ENCODE measurements around the gene ENOX1.

The ENOX1 gene

DNA sequence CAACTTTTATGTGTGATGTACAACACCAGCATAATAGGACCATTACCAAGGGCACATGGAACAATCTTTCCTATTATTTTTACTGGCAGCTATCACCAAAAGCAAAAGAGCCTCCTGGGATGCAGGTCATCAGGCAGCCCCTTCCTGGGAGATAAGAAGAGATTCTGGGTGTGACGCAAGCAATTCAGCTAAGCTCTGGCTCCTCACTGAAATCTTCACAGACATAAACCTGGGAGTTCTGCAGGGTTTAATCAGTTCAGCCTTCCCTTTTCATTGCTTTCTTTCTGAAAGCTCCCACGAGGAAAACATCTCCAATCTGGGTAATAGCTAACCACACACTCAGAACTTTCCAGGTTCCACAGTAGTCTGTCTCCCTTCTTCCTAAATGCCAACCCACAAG is 341.1 kb downstream of the ENOX1 start:
- H4K20me1 ChIP-seq (ENCODE audit: insufficient read depth, low read length) = 0 out of 2 replicates have a peak, but pooled peaks cover 2% of the 10 kb centered on the region
- no peaks in the 10 kb centered on the region for H3K79me2 ChIP-seq (ENCODE audit: insufficient read depth, low read length)
- no peaks in the 10 kb centered on the region for H3K36me3 ChIP-seq (ENCODE audit: insufficient read depth, low read length)
- no peak overlapping the region for H2AFZ ChIP-seq (ENCODE audit: low read depth, low read length)
- no peak overlapping the region for H3K4me3 ChIP-seq (ENCODE audit: low read depth in 1 of 2, low read length in 2 of 2)
- no peak overlapping the region for H3K27ac ChIP-seq (ENCODE audit: low read length)
- no peak for DNase-seq
- no peak overlapping the region for H3K9ac ChIP-seq (ENCODE audit: low read depth, low read length)
- no peak for TF ChIP-seq EZH2 (IDR thresholded peaks at IDR 0.05; ENCODE audit: borderline replicate concordance, low read depth, low read length, severe bottlenecking)
- TF ChIP-seq, protein P1, sequence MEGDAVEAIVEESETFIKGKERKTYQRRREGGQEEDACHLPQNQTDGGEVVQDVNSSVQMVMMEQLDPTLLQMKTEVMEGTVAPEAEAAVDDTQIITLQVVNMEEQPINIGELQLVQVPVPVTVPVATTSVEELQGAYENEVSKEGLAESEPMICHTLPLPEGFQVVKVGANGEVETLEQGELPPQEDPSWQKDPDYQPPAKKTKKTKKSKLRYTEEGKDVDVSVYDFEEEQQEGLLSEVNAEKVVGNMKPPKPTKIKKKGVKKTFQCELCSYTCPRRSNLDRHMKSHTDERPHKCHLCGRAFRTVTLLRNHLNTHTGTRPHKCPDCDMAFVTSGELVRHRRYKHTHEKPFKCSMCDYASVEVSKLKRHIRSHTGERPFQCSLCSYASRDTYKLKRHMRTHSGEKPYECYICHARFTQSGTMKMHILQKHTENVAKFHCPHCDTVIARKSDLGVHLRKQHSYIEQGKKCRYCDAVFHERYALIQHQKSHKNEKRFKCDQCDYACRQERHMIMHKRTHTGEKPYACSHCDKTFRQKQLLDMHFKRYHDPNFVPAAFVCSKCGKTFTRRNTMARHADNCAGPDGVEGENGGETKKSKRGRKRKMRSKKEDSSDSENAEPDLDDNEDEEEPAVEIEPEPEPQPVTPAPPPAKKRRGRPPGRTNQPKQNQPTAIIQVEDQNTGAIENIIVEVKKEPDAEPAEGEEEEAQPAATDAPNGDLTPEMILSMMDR (IDR thresholded peaks at IDR 0.05; ENCODE audit: borderline replicate concordance, extremely low read depth, low read length, poor library complexity, severe bottlenecking) = no peak
- H3K27me3 ChIP-seq (ENCODE audit: insufficient read depth, low read length, poor library complexity) = peaks cover 9% of the 10 kb centered on the region
- no peaks in the 10 kb centered on the region for H3K9me3 ChIP-seq (ENCODE audit: insufficient read depth, low read length, severe bottlenecking)
- no peak overlapping the region for H3K4me2 ChIP-seq (ENCODE audit: insufficient read depth, low read length)
- no peaks in the 10 kb centered on the region for H3K4me1 ChIP-seq (ENCODE audit: insufficient read depth, low read length)
- no peak for ATAC-seq (ENCODE audit: insufficient read depth, low read depth)

DNA sequence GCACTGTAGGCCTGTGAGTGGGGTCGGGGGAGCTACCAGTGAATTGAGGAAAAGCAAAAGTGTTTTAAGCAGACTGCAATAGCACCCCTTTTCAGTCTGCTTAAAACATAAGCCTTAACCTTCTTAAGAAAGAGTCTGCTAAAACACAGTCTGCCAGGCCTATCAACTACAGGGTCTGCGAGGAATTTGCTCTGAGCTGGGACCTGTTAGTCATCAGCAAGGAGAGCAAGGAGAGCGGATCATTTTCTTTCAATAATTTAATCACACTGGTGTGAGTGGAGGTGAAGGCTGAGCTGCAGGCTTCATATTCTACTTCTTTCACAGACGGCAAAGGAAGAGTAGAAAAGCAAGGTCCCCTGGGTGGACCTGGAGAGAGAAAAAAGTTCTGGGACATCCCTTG is 342.7 kb downstream of the ENOX1 start:
- ATAC-seq (ENCODE audit: insufficient read depth, low read depth) (no peak), DNase-seq (no peak)
- Histone ChIP-seq H3K9ac (ENCODE audit: low read depth, low read length) (no peak overlapping the region), H3K79me2 (ENCODE audit: insufficient read depth, low read length) (no peaks in the 10 kb centered on the region), H3K9me3 (ENCODE audit: insufficient read depth, low read length, severe bottlenecking) (no peaks in the 10 kb centered on the region), H3K27me3 (ENCODE audit: insufficient read depth, low read length, poor library complexity) (peaks cover 5% of the 10 kb centered on the region), H4K20me1 (ENCODE audit: insufficient read depth, low read length) (0 out of 2 replicates have a peak, but pooled peaks cover 2% of the 10 kb centered on the region), H3K4me2 (ENCODE audit: insufficient read depth, low read length) (no peak overlapping the region), H3K36me3 (ENCODE audit: insufficient read depth, low read length) (no peaks in the 10 kb centered on the region), H3K4me1 (ENCODE audit: insufficient read depth, low read length) (no peaks in the 10 kb centered on the region), H3K4me3 (ENCODE audit: low read depth in 1 of 2, low read length in 2 of 2) (no peak overlapping the region), H3K27ac (ENCODE audit: low read length) (no peak overlapping the region), H2AFZ (ENCODE audit: low read depth, low read length) (no peak overlapping the region)
- TF ChIP-seq, protein P1 (IDR thresholded peaks at IDR 0.05; ENCODE audit: borderline replicate concordance, extremely low read depth, low read length, poor library complexity, severe bottlenecking) = no peak
- no peak for TF ChIP-seq EZH2 (IDR thresholded peaks at IDR 0.05; ENCODE audit: borderline replicate concordance, low read depth, low read length, severe bottlenecking)

DNA sequence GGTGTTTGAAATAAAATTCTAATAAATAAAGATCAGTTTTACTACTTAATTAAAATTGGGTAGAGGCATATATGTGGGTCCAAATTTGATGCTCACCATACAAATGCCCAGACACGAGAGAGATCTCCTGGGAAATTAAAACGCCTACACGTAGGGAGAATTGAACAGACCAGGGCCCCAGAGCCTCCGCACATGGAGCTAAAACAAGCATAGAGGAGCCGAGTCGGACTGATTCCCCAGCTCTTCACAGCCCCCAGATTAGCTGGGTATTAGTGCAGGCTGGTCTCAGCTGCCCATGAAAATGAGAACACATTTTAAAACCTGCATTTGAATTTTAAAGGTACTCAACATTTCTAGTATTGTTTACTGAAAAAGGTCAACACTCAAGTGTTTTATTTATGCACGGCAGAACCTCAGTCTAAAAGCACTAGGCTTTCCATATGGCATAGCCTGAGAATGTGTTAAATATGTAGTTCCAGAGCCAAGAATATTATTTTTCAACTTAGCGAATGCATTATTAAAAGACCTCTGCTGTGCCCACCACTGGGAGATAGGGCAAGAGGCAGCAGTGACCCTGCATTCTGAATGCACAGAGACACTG is 344.8 kb downstream of the ENOX1 start:
- TF ChIP-seq, protein P1 (IDR thresholded peaks at IDR 0.05; ENCODE audit: borderline replicate concordance, extremely low read depth, low read length, poor library complexity, severe bottlenecking) = no peak
- TF ChIP-seq EZH2 (IDR thresholded peaks at IDR 0.05; ENCODE audit: borderline replicate concordance, low read depth, low read length, severe bottlenecking) = no peak
- Histone ChIP-seq H2AFZ (ENCODE audit: low read depth, low read length) (no peak overlapping the region), H3K4me3 (ENCODE audit: low read depth in 1 of 2, low read length in 2 of 2) (no peak overlapping the region), H3K4me2 (ENCODE audit: insufficient read depth, low read length) (no peak overlapping the region), H3K36me3 (ENCODE audit: insufficient read depth, low read length) (no peaks in the 10 kb centered on the region), H3K9me3 (ENCODE audit: insufficient read depth, low read length, severe bottlenecking) (no peaks in the 10 kb centered on the region), H3K79me2 (ENCODE audit: insufficient read depth, low read length) (no peaks in the 10 kb centered on the region), H4K20me1 (ENCODE audit: insufficient read depth, low read length) (0 out of 2 replicates have a peak, but pooled peaks cover 2% of the 10 kb centered on the region), H3K27ac (ENCODE audit: low read length) (no peak overlapping the region), H3K27me3 (ENCODE audit: insufficient read depth, low read length, poor library complexity) (peaks cover 5% of the 10 kb centered on the region), H3K9ac (ENCODE audit: low read depth, low read length) (no peak overlapping the region), H3K4me1 (ENCODE audit: insufficient read depth, low read length) (no peaks in the 10 kb centered on the region)
- ATAC-seq (ENCODE audit: insufficient read depth, low read depth) (no peak), DNase-seq (no peak)
